GM12873 (cell line): Measurements from ENCODE around the gene AGAP1.

ENCODE experiments used
- TF ChIP-seq, protein P1 (sequence below): IDR thresholded peaks from 2 replicates; pipeline ENCODE4 v1.5.1; 2012; ENCODE audit warnings: low read depth, mild to moderate bottlenecking, moderate library complexity, low read length, control low read depth; ENCODE audit not compliant: insufficient read depth; ENCODE audit errors: missing control alignments

Gene AGAP1

DNA sequence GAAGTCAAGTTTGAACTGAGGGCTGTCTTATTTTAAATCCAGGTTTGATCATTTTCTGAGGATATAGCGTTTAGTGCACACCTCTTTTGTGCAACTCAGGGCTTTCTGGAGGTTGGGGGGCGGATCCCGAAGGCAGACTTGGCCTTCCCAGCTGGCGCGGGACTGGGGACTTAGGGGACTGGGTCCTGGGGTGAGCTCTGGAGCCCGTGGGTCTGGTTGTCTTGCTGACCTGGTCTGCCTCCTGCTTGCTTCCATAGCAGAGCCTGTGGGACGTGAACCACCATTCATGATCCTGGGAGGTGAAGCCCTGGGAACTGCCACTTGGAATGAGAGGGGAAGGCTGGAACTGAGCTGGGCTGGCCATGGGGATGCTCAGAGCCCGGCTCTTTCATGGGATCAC is 63.1 kb downstream of the AGAP1 start:
- TF ChIP-seq, protein P1, sequence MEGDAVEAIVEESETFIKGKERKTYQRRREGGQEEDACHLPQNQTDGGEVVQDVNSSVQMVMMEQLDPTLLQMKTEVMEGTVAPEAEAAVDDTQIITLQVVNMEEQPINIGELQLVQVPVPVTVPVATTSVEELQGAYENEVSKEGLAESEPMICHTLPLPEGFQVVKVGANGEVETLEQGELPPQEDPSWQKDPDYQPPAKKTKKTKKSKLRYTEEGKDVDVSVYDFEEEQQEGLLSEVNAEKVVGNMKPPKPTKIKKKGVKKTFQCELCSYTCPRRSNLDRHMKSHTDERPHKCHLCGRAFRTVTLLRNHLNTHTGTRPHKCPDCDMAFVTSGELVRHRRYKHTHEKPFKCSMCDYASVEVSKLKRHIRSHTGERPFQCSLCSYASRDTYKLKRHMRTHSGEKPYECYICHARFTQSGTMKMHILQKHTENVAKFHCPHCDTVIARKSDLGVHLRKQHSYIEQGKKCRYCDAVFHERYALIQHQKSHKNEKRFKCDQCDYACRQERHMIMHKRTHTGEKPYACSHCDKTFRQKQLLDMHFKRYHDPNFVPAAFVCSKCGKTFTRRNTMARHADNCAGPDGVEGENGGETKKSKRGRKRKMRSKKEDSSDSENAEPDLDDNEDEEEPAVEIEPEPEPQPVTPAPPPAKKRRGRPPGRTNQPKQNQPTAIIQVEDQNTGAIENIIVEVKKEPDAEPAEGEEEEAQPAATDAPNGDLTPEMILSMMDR = no peak

DNA sequence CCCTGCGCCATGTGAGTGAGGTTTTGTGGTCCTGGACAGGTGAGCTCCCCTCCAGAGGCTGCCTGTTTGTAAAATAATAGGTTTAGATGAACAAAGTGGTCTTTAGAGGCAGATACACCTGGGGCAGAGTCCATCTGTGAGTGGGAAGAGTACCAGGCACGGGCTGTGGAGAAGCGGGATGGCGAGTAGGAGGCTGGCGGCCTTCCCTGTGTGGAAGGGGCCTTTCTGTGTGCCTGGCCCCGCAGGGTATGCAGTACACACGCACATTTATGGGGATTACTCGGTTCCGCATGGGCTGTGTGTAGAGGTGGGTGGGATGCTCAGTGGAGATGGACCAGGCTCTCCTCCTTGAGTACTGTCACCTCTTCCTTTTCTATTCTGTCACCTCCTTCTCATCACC is 64.1 kb downstream of the AGAP1 start:
- TF ChIP-seq, protein P1 = no peak

DNA sequence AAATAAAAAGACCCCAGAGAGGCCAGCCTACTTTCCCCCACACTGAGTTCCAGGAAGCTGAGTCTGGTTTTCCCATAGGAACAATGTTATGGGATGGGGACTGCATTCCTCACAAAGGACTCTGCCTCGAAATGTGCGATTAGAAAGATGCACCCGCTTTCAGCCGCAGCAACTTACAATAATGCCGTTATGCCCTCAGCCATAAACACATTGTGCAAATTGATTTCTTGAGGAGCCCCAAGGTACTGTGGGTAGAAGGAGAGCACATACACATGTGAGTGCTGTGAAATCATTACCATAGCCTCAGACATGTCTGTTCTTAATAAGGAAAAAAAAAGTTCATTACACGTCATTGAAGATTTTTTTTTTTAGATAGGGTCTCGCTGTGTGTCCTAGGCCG is 64.7 kb downstream of the AGAP1 start:
- TF ChIP-seq, protein P1 = no peak

DNA sequence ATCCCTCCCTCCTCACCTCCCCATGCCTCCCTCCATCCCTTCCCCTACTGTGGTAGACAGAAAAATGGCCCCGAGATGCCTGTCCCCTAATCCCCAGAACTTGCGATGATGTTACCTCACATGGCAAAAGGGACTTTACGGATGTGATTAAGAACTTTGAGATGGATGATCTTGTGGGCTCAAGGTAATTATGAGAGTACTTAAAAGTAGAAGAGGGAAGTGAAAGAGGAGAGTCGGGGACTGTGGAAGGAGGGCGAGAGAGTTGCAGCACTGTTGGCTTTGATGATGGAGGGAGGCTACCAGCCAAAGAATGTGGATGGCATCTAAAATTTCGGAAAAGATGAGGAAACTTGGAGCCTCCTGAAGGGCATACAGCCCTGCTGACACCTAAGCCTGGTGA is 66.5 kb downstream of the AGAP1 start:
- TF ChIP-seq, protein P1 = no peak

DNA sequence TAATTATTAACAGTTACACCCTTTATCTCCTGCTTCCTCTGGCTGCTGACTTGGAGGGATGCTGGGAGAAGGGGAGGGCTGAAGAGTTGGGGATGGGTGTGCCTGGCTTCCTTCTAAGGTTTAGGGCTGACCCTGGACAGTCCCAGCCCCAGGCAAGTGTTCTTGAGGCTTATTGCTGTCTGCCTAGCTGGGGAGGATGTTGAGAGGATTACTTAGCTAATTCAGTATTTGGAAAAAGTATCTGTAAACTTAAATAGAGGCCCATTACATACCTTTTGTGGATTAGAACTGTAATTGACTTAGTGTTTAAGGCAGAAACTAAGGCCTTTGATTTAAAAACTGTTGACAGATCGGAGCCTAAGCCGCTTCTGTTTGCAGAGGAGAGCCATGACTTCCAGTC is 67.6 kb downstream of the AGAP1 start:
- TF ChIP-seq, protein P1 = no peak

DNA sequence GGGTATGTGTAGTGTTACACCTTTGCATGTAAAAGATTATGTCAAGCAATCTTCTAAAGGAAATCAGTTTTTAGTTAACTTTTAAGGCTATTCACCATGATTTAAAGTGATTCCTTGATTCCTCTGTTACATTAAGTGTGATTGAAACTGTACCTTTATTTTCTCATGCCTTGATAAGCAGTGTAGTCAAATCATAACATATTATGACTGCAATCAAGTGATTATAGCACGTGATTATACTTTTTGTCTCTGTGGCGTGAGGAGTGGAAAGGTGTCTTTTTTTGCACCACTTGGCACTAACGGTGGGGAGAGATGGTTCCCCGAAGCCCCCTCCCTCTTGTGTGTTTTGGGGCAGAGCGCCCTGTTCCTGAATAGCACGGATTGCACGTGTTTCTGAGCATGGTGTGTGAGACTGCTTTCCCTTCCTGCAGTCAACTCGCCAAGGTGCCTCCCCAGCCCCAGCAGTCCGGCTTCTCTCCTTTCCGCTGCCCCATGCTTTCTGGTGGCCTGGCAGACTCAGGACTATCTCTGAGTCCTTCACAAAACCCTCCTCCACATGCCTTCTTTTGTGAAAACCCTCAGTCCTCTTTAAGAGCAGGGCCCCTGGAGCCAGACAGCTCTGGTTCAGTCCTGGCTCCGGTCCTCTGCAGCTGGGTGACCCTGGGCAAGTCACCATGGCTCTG is 68.4 kb downstream of the AGAP1 start:
- TF ChIP-seq, protein P1 = no peak

DNA sequence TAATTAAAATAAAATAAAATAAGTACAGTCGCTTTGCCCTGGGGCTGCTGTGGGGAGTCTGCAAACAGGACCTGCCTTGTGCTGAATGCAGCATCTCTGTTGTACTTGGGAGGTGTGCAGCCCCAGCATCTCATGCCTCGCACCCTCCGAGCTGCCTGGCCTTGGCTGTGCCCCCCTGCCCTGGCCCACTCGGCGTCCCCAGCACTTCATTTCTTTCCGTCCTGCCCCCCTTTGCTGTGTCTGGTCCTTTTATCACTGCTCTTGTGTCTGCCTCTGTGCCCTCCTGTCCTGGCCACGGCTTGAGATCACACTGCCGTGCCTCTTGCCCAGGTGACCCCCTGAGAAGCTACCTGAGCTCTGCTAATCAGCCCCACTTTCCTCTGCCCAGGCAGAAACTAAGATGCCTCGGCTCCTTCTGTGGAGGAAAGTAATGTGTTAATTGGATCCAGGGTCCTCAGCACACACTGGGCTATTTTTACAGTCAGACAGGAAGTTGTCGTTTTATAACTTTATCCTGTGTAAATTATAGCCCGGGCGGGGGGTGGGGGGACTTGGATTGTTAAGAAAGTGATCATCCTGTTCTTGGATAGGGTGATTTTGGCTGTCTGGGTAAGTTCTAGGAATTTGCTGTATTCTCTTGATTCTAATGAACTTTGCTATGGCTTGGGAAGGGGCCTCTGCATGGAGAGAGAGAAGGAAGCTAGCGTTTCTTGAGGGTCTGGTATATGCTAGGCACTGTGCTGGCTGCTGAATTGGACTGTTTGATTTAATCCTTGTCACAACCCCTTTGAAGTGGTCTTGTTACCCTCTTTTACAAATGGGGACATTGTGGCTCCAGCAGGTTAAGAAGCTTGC is 69.4 kb downstream of the AGAP1 start:
- TF ChIP-seq, protein P1 = no peak
